Mesenchymal stem cell (in vitro differentiated cells and primary cell): ENCODE results near the gene SLC48A1.
A peak's percentile ranks its signal among the peaks of the same experiment; 100 is the strongest.

Experiments used
- DNase-seq: peaks from one replicate; pipeline ENCODE4 v3.0.0-alpha.2; 2013
- H2AFZ ChIP-seq: one replicate; pipeline ENCODE4 v1.6.1; 2013; ENCODE audit warnings: low read depth, mild to moderate bottlenecking, control low read depth, inconsistent platforms, low read length, moderate library complexity
- H2AK5ac ChIP-seq: 2 replicates; pipeline ENCODE4 v1.6.1; 2013; ENCODE audit warnings: low read length, moderate library complexity, mild to moderate bottlenecking, inconsistent platforms; ENCODE audit not compliant: severe bottlenecking
- H2BK120ac ChIP-seq: one replicate; pipeline ENCODE4 v1.6.1; 2013; ENCODE audit warnings: low read depth, mild to moderate bottlenecking, inconsistent platforms, low read length, moderate library complexity
- H2BK12ac ChIP-seq, 2 experiments: one replicate each; pipeline ENCODE4 v1.6.1; 2013; ENCODE audit warnings: inconsistent platforms in 2 of 2, low read length in 2 of 2, mild to moderate bottlenecking in 2 of 2, moderate library complexity in 2 of 2, control low read depth in 1 of 2
- H2BK15ac ChIP-seq: one replicate; pipeline ENCODE4 v1.6.1; 2013; ENCODE audit warnings: mild to moderate bottlenecking, low read depth, inconsistent platforms; ENCODE audit not compliant: poor library complexity, severe bottlenecking
- H2BK5ac ChIP-seq: 2 replicates; pipeline ENCODE4 v1.6.1; 2013; ENCODE audit warnings: low read depth, mild to moderate bottlenecking, low read length, control low read depth, inconsistent platforms; ENCODE audit not compliant: poor library complexity, severe bottlenecking
- H3K14ac ChIP-seq, 2 experiments: one replicate each; pipeline ENCODE4 v1.6.1; 2013; ENCODE audit warnings: inconsistent platforms in 2 of 2, low read length in 2 of 2, control low read depth in 1 of 2, mild to moderate bottlenecking in 1 of 2, moderate library complexity in 1 of 2
- H3K18ac ChIP-seq, 2 experiments: one replicate each; pipeline ENCODE4 v1.6.1; 2013; ENCODE audit warnings: inconsistent platforms in 2 of 2, low read length in 2 of 2, control low read depth in 1 of 2, low read depth in 1 of 2, mild to moderate bottlenecking in 1 of 2
- H3K23ac ChIP-seq, 2 experiments: one replicate each; pipeline ENCODE4 v1.6.1; 2013; ENCODE audit warnings: inconsistent platforms in 2 of 2, low read length in 2 of 2, mild to moderate bottlenecking in 2 of 2, moderate library complexity in 2 of 2, control low read depth in 1 of 2
- H3K27ac ChIP-seq: 2 replicates; pipeline ENCODE4 v1.5.1; 2013; ENCODE audit warnings: mild to moderate bottlenecking, moderate library complexity, low read length, control low read depth, inconsistent platforms; ENCODE audit not compliant: poor library complexity, severe bottlenecking
- H3K27me3 ChIP-seq, 2 experiments: 2 replicates each; pipeline versions ENCODE4 v1.6.1 to v1.7.0; 2013; ENCODE audit warnings: low read length in 2 of 2, mild to moderate bottlenecking in 2 of 2, moderate library complexity in 2 of 2, control low read depth in 1 of 2, inconsistent platforms in 1 of 2; ENCODE audit not compliant: control insufficient read depth in 1 of 2, insufficient read depth in 1 of 2
- H3K36me3 ChIP-seq, 2 experiments: 2 replicates each; pipeline versions ENCODE4 v1.6.1 to v1.7.0; 2013; ENCODE audit warnings: low read length in 2 of 2, control low read depth in 1 of 2, inconsistent platforms in 1 of 2, low read depth in 1 of 2, mild to moderate bottlenecking in 1 of 2; ENCODE audit not compliant: insufficient read depth in 2 of 2, control insufficient read depth in 1 of 2
- H3K4ac ChIP-seq, 2 experiments: one replicate each; pipeline ENCODE4 v1.6.1; 2013; ENCODE audit warnings: inconsistent platforms in 2 of 2, low read length in 2 of 2, mild to moderate bottlenecking in 2 of 2, moderate library complexity in 2 of 2, control low read depth in 1 of 2, low read depth in 1 of 2
- H3K4me1 ChIP-seq: 2 replicates; pipeline ENCODE4 v1.6.1; 2013; ENCODE audit warnings: low read depth, low read length, control low read depth; ENCODE audit not compliant: control insufficient read depth, insufficient read depth
- H3K4me2 ChIP-seq: 2 replicates; pipeline ENCODE4 v1.6.1; 2013; ENCODE audit warnings: low read length, mild to moderate bottlenecking, inconsistent platforms; ENCODE audit not compliant: poor library complexity, severe bottlenecking
- H3K4me3 ChIP-seq, 2 experiments: 2 replicates each; pipeline versions ENCODE4 v1.5.1 to v1.7.0; 2013; ENCODE audit warnings: low read length in 2 of 2, mild to moderate bottlenecking in 2 of 2, control low read depth in 1 of 2, low read depth in 1 of 2; ENCODE audit not compliant: insufficient read depth in 1 of 2
- H3K79me1 ChIP-seq: replicated peaks from 2 replicates; pipeline ENCODE4 v1.6.1; 2013; ENCODE audit warnings: mild to moderate bottlenecking, control low read depth, low read length, inconsistent platforms; ENCODE audit not compliant: poor library complexity, severe bottlenecking
- H3K9ac ChIP-seq: 2 replicates; pipeline ENCODE4 v1.7.0; 2013; ENCODE audit warnings: mild to moderate bottlenecking, low read length, moderate library complexity
- H3K9me3 ChIP-seq: 2 replicates; pipeline ENCODE4 v1.7.0; 2013; ENCODE audit warnings: mild to moderate bottlenecking, low read length; ENCODE audit not compliant: control insufficient read depth
- H4K8ac ChIP-seq: one replicate; pipeline ENCODE4 v1.6.1; 2013; ENCODE audit warnings: inconsistent platforms, mild to moderate bottlenecking, low read length, moderate library complexity
- H4K91ac ChIP-seq: one replicate; pipeline ENCODE4 v1.6.1; 2013; ENCODE audit warnings: mild to moderate bottlenecking, low read length, inconsistent platforms
- WGBS: methylation state at CpG from one replicate; pipeline ENCODE4 v1.1.7; 2013; ENCODE audit warnings: mixed read lengths; 5-methylcytosine and 5-hydroxymethylcytosine counted together

The SLC48A1 gene

GRCh38 chr12:47737936-47738594 is 35.0 kb upstream of the SLC48A1 start:
- H3K4ac ChIP-seq, result no peak overlapping the region
- H3K9ac ChIP-seq, result no peak overlapping the region
- no peak overlapping the region for H2BK120ac ChIP-seq
- no peaks in the 10 kb centered on the region for H3K79me1 ChIP-seq
- WGBS, result 92% methylated on average over 14 of the region's 17 CpGs
- no peak overlapping the region for H3K4me3 ChIP-seq
- H3K4me1 ChIP-seq, result peaks cover 30% of the 10 kb centered on the region
- H4K8ac ChIP-seq, result no peak overlapping the region
- DNase-seq, result no peak
- H3K9me3 ChIP-seq, result no peaks in the 10 kb centered on the region
- H2BK15ac ChIP-seq, result no peak overlapping the region
- no peak overlapping the region for H3K18ac ChIP-seq
- no peak overlapping the region for H2BK12ac ChIP-seq
- H3K36me3 ChIP-seq, result peaks cover 0 to 61% of the 10 kb centered on the region in 2 experiments
- H2BK5ac ChIP-seq, result no peak overlapping the region
- no peak overlapping the region for H3K23ac ChIP-seq
- no peak overlapping the region for H2AK5ac ChIP-seq
- no peak overlapping the region for H3K27ac ChIP-seq
- no peak overlapping the region for H4K91ac ChIP-seq
- H3K4me2 ChIP-seq, result no peak overlapping the region
- H3K14ac ChIP-seq, result no peak overlapping the region
- no peak overlapping the region for H2AFZ ChIP-seq
- H3K27me3 ChIP-seq, result peaks cover 0 to 2% of the 10 kb centered on the region in 2 experiments

GRCh38 chr12:47739297-47739696 is 33.7 kb upstream of the SLC48A1 start:
- no peak overlapping the region for H2BK5ac ChIP-seq
- WGBS, result 88% methylated on average over 3 of the region's 3 CpGs

GRCh38 chr12:47739979-47740378 is 33.1 kb upstream of the SLC48A1 start:
- Histone ChIP-seq H3K9ac (peak overlapping the region; percentile 48), H3K4me3 (no peak overlapping the region), H3K23ac (no peak overlapping the region), H4K8ac (no peak overlapping the region), H2BK12ac (peak overlapping the region in 1 of 2 experiments; percentile 6), H2BK15ac (no peak overlapping the region), H3K9me3 (no peaks in the 10 kb centered on the region), H3K18ac (peak overlapping the region in 1 of 2 experiments; percentile 37), H3K27ac (no peak overlapping the region), H3K14ac (no peak overlapping the region), H2BK5ac (no peak overlapping the region), H3K4me2 (no peak overlapping the region), H3K79me1 (no peaks in the 10 kb centered on the region), H3K4me1 (peaks cover 25% of the 10 kb centered on the region), H3K4ac (no peak overlapping the region), H2BK120ac (no peak overlapping the region), H4K91ac (peak overlapping the region; percentile 19), H2AK5ac (no peak overlapping the region), H2AFZ (no peak overlapping the region), H3K27me3 (peaks cover 0 to 13% of the 10 kb centered on the region in 2 experiments), H3K36me3 (peaks cover 0 to 77% of the 10 kb centered on the region in 2 experiments)
- 68% methylated on average over 12 of the region's 12 CpGs for WGBS
- no peak for DNase-seq

More at GRCh38 chr12:47739297-47739696, 33.7 kb upstream of the SLC48A1 start:
- Histone ChIP-seq H3K79me1 (no peaks in the 10 kb centered on the region), H3K4me1 (peaks cover 30% of the 10 kb centered on the region), H3K14ac (no peak overlapping the region), H3K4me2 (no peak overlapping the region), H3K4me3 (no peak overlapping the region), H3K4ac (no peak overlapping the region), H3K27ac (no peak overlapping the region), H2BK15ac (no peak overlapping the region), H2AK5ac (no peak overlapping the region), H3K36me3 (peaks cover 0 to 71% of the 10 kb centered on the region in 2 experiments), H3K27me3 (peaks cover 0 to 13% of the 10 kb centered on the region in 2 experiments), H3K18ac (no peak overlapping the region), H4K8ac (no peak overlapping the region), H2BK120ac (no peak overlapping the region), H3K23ac (no peak overlapping the region), H3K9ac (no peak overlapping the region), H2AFZ (no peak overlapping the region), H4K91ac (no peak overlapping the region), H3K9me3 (no peaks in the 10 kb centered on the region), H2BK12ac (no peak overlapping the region)
- DNase-seq, result no peak

- no peak overlapping the region for H3K27ac ChIP-seq
- 93% methylated on average over 14 of the region's 21 CpGs for WGBS
- peaks cover 0 to 17% of the 10 kb centered on the region in 2 experiments for H3K27me3 ChIP-seq
- peak overlapping the region in 1 of 2 experiments; percentile 45 for H2BK12ac ChIP-seq
- no peak overlapping the region for H3K4me2 ChIP-seq
- no peak overlapping the region for H3K4ac ChIP-seq
- H2BK120ac ChIP-seq, result no peak overlapping the region
- no peak overlapping the region for H2BK5ac ChIP-seq
- H4K8ac ChIP-seq, result peak overlapping the region; percentile 12
- H3K14ac ChIP-seq, result no peak overlapping the region
- no peak overlapping the region for H3K18ac ChIP-seq
- H2AK5ac ChIP-seq, result peak overlapping the region; percentile 57
- H3K4me1 ChIP-seq, result peaks cover 20% of the 10 kb centered on the region
- DNase-seq, result no peak
- no peak overlapping the region for H3K9ac ChIP-seq
- no peaks in the 10 kb centered on the region for H3K79me1 ChIP-seq
- H3K9me3 ChIP-seq, result no peaks in the 10 kb centered on the region
- H2BK15ac ChIP-seq, result no peak overlapping the region
- no peak overlapping the region for H3K4me3 ChIP-seq
- H2AFZ ChIP-seq, result no peak overlapping the region
- H3K36me3 ChIP-seq, result peaks cover 0 to 77% of the 10 kb centered on the region in 2 experiments
- no peak overlapping the region for H4K91ac ChIP-seq
- H3K23ac ChIP-seq, result no peak overlapping the region
Observed at GRCh38 chr12:47740606-47741339, 32.3 kb upstream of the SLC48A1 start.
